HTERT RPE-1 (cell line): ENCODE measurements around the gene RBFOX1.

Experiments
- in situ Hi-C: fragments of 300-500 bp; cut with MboI; formaldehyde crosslinking; loops from 4 replicates; pipeline ENCODE4 v1.14.3; 2020; ENCODE audit warnings: low sequenced_read_pairs

The RBFOX1 gene

DNA sequence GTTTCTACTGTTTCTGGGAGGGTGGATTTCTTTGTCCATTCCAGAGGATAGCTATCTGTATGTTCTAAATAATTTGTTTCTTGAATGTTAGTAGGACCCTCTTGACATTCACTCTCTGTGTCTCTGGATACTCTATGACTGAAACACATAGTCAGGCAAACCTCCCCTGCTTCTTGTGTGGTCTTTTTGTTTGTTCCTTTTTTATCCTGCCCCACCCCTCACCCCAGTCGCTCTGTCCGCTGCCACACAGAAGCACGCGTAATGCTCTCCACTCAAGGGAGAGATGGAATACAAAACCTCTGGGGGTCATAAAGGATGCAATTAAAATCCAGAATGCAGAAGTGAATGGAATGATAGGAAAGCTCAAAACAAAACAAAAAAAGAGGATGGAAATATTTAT lies 253.1 kb downstream of the RBFOX1 start:
- in situ Hi-C loops, result no loop called here

DNA sequence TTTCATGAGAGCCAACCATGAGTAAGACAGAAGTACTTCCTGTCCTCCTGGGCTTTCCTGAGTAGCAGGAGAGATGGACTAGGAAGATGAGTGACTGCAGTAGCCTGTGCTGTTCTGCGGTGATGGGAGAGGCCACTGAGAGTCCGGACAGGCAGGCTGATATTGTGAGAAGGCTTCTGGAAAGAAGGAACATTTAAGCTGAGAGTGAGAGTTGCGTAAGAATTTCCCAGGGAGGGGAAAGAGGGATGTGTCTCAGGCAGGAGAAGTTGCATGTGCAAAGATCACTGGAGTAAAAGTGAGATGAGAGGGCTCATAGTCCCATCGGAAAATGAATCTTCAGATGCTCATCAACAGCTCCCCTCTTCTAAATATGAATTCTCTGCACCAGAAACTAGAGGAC lies 258.3 kb downstream of the RBFOX1 start:
- in situ Hi-C loops, result no loop called here

DNA sequence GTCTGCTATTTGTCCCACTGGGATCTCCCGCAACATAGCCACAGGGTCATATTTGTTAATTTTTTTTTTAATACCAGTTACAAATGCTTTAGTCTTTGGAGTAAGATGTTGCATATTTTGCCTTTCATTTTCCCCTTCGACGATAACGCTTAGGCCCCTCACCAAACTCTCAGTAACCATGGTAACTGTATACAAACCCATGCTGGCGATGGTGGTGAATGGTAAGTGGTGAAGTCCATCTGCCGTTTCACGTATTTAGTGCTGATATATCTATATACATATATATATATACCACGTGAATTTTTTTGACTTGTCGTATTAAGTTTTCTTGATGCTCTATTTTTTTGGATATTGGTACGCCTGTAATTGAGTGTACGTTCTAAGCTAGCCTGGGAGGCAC lies 263.7 kb downstream of the RBFOX1 start:
- in situ Hi-C loops, result no loop called here

DNA sequence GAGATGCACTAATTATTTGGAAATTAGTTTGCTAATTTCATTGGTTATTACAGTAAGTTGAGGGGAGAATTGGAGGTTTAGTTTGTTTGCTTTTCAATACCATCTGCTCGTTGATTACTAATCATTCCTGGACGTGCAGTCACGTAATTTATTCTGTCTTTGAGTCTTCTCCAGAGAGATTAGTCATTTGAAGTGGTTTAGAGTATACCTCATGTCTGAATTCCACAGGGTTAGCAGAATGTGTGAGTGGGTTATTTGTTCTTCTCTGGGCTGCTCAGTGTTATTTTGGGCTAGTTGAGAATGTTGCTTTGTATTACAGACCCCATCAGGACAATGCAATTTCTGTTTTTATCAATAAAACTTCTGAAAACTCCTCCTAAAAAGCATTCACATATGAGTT lies 265.0 kb downstream of the RBFOX1 start:
- in situ Hi-C loops, result no loop called here

DNA sequence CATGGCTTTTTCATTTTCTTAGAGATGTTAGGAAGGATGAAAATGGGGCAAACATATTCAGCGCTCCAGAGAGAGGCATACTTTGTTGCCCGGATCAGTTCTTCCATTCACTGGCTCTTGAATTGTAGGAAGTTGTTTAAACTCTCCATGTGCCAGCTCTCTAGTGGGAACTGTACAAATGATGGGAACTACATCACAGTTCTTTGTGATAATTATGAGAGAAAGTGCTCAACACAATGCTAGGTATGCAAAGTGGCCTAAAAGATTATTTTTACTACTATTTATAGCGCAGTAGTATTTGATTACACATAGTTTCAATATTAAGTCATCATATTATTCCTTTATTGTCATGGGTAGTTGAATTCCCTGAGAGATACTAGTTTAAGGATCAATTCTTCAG lies 268.5 kb downstream of the RBFOX1 start:
- in situ Hi-C loops, result no loop called here

DNA sequence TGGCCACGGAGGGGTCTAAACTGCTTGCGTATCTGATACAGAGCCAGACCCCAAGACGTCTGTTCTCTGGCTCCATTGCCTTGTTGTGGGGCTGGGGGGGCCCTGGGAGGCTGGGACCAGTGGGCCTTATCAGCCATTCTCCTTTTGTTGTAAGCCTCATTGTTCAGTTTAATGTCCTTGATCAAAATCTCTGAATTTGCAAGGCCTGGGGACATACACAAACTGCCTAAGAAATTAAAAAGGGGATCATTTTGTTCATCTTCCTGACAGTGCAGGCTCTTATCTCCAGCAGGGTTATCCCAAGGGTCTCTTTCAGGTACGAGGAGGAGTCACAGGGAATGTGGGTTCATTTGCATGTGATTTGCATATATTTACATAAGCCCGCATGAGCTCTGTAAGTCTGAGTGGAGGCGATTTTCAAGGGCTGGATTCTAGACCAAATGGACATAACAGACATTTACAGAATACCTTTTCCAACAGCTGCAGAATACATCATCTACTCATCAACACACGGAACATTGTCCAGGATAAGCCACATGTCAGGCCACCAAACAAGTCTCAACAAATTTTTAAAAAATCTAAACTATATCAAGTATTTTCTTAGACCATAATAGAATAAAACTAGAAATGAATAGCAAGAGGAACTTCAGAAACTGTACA lies 269.8 kb downstream of the RBFOX1 start:
- in situ Hi-C loops, result no loop called here

DNA sequence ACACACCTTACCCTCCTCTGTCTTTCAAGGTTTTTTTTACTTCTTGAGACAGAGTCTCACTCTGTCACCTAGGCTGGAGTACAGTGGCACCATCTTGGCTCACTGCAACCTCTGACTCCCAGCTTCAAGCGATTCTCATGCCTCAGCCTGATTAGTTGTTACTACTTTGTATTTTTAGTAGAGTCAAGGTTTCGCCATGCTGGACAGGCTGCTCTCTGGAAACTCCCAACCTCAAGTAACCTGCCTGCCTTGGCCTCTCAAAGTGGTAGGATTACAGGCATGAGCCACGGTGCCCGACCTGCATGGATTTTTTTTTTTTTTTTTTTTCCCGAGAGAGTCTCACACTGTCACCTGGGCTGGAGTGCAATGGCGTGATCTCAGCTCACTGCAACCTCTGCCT lies 273.2 kb downstream of the RBFOX1 start:
- in situ Hi-C loops, result no loop called here

DNA sequence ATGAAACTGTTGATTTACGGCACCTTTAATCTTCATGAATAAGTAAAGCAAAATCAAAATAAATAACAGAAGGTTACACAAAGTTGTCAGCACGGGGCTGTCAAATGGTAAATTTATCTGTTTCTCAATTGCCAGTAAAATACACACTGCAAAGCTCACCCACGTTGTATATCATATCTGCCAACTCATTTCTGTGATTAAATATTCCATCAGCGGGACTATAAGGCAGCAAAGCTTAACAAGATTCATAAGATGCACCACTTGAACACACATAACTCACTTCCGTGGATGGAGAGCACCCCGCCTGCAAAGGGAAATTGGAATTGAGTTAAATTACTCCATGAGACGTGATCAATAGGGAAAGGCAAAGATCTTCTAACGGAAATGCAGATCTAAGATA lies 280.0 kb downstream of the RBFOX1 start:
- in situ Hi-C loops, result no loop called here

DNA sequence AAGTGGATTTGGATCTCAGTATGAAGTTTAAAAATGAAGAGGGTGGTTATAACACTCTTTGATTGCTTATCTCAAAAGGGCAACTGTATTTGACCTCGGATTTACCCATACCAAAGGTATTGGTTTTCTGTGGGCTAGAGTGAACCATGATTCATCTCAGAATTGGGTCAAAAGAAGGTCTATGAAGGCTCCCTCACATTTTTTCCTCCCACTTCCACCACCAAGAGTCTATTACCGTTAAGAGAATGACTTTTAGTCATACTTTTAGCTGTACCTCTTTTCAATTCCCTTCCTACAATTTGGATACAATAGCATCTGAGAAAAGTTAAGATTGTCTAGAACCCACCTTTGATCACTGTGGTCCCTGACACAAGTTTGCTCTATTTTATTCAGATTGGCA lies 280.9 kb downstream of the RBFOX1 start:
- in situ Hi-C loops, result no loop called here

DNA sequence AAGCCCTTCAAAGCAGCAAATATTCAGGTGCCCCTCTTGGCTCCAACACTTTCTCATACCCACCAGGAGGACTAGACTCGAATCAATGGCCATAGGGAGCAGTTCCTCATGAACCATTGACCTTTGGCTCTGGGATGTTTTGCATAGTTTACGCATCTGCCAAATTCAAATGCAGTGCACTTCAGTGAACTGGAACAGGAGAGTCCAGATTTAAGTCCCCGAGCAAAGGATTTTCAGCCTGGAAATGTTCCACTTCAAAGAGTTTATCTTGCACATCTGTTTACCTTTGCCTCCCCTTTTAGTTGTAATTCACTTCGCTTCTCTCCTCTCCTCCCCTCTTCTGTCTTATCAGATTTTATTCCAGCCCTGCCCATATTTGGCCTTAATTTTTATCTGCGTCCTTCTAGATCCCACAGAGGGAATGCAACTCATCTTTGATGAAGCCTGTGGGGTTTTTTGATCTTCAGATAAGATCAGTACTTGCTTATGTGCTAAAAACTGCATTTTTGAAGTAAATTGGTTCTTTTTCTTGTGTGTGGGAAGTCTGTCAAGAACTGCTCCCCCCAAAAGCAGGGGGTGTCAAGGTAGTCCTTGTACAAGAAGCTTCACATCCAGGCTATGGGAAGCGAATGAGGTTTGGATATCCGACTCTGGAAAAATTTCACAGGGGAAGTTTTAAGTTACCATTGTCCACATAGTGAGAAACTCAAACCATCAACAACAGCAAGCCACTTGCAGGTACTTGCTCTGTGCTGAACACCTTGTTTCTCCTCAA lies 281.6 kb downstream of the RBFOX1 start:
- in situ Hi-C loops, result no loop called here

DNA sequence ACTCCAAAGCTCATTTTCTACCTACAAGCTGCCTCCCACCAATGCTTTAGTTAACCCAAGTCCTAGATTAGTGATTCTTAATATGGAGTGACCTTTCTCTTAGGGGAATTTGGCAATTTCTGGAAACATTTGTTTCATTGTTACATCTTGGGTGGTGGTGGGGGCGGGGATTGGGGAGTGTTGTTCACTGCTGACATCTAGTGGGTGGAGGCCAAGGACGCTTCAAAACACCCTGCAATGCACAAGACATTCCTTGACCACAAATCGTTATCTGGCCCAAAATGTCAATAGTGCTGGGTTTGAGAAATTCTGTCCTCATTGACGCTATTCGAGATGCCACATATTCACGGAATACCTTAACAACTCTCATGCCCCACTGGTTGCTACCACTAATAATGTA lies 282.9 kb downstream of the RBFOX1 start:
- in situ Hi-C loops, result no loop called here

DNA sequence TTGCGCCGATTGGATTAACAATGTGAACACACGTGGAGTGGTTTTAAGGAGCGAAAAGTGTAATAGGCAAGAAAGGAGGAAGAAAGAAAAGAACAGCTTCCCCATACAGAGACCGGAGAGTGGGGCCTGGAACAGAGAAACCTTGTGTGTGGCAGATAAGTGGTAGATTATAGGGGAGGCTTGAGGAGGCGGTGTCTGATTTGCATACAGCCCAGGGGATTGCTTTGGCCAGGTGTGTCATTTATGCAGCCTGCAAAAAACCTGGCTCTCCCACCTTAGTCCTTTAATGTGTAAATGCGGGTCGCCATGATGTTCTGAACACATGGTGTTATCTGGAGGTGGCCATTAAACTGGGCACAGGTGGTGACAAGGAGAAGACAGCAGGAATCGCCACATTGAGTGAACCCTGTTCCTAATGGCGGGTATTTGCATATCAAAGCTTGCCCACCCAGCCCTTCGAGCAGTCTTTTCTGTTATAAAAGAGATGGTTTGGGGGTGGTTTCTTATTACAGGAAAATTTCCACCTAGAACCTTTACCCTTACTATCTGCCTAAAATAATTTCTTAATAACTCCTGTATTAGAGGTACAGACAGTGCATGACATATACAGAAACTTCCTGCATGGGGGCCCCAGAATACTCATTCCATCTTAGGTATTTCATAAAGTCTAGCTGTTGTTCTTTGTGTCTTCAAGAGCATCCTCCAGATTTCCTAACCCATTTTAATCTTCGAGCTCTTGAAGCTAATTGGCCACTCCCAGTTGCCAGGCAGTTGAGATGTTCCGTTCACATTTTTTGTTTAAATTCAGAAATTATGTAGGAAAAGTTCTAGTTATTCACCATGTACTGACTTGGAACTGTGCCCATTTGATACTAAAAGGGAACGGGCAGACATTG lies 292.5 kb downstream of the RBFOX1 start:
- in situ Hi-C loops, result no loop called here

DNA sequence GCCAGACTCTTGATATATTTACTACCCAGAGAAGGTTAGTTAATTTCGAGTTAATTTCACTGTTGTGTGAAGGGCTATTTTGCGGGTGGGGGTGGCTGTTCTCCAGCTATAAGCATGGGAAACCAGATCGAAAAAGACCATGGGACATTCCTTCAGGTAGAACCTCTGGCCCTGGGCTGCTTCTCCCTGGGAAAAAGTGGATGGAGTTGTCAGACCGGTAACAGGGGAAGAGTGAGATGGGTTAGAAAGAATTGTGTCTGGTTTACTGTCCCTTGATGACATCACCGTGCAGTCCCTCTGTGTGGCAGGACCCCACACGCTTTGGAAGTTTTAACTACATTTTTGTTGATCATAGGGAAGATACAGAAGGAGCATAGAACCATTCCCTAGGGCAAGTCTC lies 296.3 kb downstream of the RBFOX1 start:
- in situ Hi-C loops, result no loop called here

DNA sequence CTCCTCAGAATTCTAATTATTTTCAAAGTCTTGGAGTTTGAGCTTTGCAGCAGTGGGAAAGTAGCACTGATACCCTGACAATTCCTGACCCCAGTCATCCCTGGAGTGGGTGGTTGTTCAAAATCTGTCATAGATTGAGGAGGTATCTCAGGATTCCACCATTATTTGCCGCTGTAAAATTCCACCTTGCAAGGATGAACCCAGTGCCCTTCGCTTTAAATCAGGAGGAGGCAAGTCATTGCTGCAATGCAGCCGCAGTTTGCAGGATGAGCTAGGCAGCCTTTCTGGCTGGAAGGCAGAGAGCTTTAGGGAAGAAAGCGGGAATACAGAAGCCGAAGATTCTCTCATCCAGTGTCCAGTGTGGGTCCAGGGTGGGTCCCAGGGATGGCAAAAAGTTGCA lies 296.9 kb downstream of the RBFOX1 start:
- in situ Hi-C loops, result no loop called here

DNA sequence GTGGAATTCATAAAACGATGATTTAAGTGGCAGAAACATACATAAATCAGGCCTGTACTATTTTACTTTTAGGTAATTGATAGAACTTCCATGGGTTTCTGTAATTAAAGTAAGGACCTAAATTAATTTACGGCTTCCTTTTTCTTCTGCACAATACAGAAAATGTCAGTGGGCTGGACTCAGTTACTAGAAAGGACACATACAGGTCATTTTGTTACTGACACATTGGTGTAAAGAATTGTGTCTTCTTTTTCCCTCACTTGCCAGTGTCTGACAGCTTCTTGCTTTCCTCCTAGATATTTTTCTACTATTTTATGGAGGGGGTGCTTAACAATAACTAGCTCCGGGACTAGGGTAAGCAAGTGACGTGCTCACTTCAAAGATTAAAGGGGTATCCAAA lies 304.8 kb downstream of the RBFOX1 start:
- in situ Hi-C loops, result no loop called here

DNA sequence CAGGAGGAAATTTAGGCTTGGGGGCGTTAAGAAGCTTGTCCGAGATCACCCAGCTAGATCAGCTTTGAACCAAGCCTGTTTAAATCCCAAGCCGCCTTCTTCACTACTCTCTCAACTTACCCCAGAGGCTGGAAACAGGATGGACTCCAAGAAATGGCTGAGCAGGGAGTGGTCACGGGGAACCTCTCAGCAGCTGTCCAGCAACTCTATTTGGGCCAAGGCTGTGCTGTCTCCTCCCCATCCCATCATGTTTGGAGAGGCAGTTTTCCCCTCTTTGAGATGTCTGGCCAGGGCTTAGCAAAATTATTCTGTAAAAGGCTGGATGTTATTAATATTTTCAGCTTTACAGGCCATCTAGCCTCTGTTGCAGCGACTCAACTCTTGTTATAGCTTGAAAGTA lies 305.7 kb downstream of the RBFOX1 start:
- in situ Hi-C loops, result no loop called here

DNA sequence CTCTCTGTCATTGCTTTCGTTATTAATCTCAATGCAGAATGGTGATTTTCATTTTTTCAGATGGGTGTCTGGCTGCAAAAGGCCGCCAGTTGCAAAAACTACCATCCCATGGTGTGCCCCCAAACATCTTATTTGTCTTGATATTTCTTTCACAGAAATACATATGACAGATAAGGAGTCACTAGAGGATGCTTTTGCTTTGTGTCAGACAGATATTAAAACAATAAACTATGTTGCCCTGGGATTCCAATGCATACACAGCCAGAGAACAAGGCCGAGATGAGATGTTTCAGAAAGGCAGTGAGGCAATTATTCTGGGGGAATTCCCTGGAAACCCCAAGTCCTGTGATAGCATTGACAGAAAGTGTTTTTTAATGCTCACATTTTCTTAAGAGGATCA lies 307.7 kb downstream of the RBFOX1 start:
- in situ Hi-C loops, result no loop called here

DNA sequence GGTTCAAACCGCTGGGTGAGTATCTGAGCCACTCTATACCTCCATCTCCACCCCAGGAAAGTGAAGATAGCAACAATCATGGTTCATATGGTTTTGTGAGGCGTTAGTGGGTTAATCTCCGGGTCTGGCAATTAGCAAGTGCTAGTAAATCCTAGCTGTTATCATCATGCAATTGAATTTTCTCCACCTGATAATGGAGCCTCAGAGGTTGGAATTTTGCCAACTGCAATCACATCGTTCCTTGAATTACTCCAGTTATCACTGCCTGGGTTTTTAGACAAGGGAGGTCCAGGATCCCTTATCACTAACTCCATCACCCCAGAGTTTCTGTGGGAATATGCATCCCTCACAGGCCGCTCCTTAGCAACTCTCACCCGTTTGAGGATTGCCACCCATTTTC lies 311.5 kb downstream of the RBFOX1 start:
- in situ Hi-C loops, result no loop called here

DNA sequence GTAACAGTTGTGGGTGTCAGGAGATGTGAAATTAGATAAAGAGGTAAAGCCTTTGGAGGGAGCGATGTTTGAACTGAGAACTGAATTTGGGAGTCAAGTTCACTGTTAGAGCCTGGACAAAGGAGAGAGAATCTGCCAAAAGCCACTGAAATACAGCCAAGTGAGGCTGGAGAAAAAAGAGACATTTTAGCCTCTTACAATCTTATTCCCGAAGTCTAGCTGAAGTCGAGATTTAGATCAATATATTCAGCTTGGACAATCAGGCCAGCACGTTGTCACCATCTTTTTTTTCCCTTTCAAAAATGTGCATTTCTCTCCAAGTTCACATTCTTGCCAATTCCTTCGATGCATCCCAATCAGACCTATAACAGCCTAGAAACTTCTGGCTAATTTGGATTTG lies 312.2 kb downstream of the RBFOX1 start:
- in situ Hi-C loops, result no loop called here

DNA sequence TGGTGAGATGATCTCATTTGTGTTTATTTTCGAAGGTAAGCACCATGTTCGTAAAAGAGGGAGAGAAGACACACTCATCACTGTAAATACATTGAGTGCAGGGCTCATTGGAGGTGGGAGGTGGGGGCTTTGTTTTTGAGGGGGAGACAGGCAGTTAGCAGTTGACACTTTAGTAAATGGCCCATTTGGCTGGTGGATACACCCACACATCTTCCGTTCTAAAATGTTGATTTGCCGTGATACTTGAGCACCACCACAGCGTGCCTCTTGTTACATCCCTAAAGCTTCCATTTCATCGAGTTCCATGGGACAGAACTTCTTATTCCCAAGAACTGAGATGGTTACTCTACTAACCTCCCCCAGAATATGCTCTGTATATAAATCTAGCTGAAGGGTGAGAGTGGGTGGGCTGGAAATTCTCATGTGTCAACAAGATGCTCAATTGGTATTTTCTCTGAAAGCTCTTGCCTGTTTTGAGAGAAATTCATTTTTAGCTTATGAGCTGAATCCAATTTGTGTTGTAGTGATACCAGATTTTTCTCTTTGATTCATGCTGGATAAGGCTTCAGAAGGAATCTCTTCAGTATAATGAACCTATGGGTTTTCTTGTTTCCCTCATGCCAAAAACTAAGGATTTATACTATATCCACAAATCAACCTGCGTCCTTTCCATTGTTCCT lies 314.3 kb downstream of the RBFOX1 start:
- in situ Hi-C loops, result no loop called here

DNA sequence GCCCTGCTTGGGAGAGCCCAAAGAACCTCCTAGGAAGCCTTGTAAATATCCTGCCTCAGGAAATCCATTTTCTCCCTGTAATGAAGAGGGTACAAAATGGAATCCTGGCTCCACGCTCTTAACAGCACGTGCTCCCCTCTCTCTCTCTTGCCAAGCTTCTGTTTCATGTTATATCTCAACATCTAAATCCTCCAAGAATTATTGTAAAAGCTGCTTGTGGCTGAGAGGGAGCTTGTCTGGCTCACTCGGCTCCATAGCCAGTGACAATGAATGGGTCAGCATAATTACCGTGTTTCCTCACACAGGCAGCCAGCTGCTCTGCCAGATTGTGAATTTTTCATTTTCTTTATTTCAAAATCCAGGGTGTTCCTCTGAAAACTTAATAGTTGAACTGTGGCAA lies 317.8 kb downstream of the RBFOX1 start:
- in situ Hi-C loops, result no loop called here
